ENCODE data around the gene MS4A18.

Gene MS4A18

GRCh38 chr11:60744114-60744513, 19.6 kb downstream of the MS4A18 start:
- no peak for TF ChIP-seq FOXM1 (IDR thresholded peaks at IDR 0.05; ENCODE audit: borderline replicate concordance, low read depth)
- no peak for TF ChIP-seq ZBTB7A (IDR thresholded peaks at IDR 0.05; ENCODE audit: low read depth)
- TF ChIP-seq TEAD4 (IDR thresholded peaks at IDR 0.05) = no peak
- TF ChIP-seq EGR1 (IDR thresholded peaks at IDR 0.05) = no peak
- TF ChIP-seq, protein P1, sequence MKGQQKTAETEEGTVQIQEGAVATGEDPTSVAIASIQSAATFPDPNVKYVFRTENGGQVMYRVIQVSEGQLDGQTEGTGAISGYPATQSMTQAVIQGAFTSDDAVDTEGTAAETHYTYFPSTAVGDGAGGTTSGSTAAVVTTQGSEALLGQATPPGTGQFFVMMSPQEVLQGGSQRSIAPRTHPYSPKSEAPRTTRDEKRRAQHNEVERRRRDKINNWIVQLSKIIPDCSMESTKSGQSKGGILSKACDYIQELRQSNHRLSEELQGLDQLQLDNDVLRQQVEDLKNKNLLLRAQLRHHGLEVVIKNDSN (IDR thresholded peaks at IDR 0.05) = no peak
- TF ChIP-seq TCF12 (IDR thresholded peaks at IDR 0.05; ENCODE audit: low read depth) = no peak
- TF ChIP-seq, protein P2, sequence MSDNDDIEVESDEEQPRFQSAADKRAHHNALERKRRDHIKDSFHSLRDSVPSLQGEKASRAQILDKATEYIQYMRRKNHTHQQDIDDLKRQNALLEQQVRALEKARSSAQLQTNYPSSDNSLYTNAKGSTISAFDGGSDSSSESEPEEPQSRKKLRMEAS (IDR thresholded peaks at IDR 0.05) = no peak
- TF ChIP-seq TAF1 (IDR thresholded peaks at IDR 0.05; ENCODE audit: low read depth) = no peak
- no peak for TF ChIP-seq CEBPB (IDR thresholded peaks at IDR 0.05)
- TF ChIP-seq NFIC (IDR thresholded peaks at IDR 0.05) = no peak
- no peak for TF ChIP-seq EP300 (IDR thresholded peaks at IDR 0.05; ENCODE audit: borderline replicate concordance)
- TF ChIP-seq RAD21 (IDR thresholded peaks at IDR 0.05; ENCODE audit: low read depth) = no peak
- no peak for TF ChIP-seq YY1 (IDR thresholded peaks at IDR 0.05; ENCODE audit: low read depth)
- TF ChIP-seq REST (IDR thresholded peaks at IDR 0.05; ENCODE audit: low read depth) = no peak
- TF ChIP-seq CREB1 (IDR thresholded peaks at IDR 0.05; ENCODE audit: low read depth) = no peak

DNA sequence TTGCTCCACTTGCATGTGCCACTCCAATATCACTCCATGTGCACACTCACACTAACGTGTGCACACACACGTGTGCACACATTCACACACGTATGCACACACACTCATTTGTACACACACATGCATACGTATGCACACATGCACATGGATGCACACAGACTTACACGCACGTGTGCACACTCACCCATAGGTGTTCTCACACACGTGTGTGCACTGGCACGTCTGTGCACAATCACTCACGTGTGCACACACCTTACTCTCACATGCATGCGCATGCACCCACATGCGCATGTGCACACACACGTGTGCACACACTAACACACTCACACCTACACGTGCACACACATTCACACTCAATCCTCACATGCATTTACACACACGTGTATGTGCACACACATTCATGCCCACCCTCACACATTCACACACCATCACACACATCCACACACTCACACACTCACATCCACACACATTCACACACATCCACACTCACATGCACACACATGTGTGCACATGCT, 22.9 kb downstream of the MS4A18 start:
- TF ChIP-seq YY1 (IDR thresholded peaks at IDR 0.05; ENCODE audit: low read depth) (no peak), REST (IDR thresholded peaks at IDR 0.05; ENCODE audit: low read depth) (no peak), TCF12 (IDR thresholded peaks at IDR 0.05; ENCODE audit: low read depth) (no peak), CREB1 (IDR thresholded peaks at IDR 0.05; ENCODE audit: low read depth) (no peak)
- TF ChIP-seq, protein P1 (IDR thresholded peaks at IDR 0.05) = no peak

DNA sequence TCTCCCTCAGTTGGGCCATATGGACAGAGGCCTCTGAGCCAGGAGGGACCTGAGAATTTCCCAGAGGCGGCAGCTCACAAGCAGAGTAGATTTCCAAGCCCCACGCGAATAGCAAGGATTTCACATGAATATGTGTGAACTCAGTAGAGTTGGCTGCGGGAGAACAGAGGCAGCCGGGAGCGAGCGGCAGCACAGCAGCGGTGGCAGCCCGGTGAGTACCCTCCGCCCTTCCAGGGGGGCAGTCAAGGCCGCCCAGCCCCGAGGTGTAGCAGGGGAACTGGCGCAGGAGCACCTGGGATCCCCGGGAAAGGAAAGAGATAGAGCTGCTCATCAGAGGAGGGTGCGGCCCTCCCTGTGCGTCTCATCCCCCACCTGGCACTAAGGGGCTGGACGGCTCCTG, 23.7 kb downstream of the MS4A18 start:
- TF ChIP-seq, protein P1 (IDR thresholded peaks at IDR 0.05) = no peak
- TF ChIP-seq ZBTB7A (IDR thresholded peaks at IDR 0.05; ENCODE audit: low read depth) (no peak), REST (IDR thresholded peaks at IDR 0.05; ENCODE audit: low read depth) (no peak), RAD21 (IDR thresholded peaks at IDR 0.05; ENCODE audit: low read depth) (no peak), TCF12 (IDR thresholded peaks at IDR 0.05; ENCODE audit: low read depth) (no peak), CEBPB (IDR thresholded peaks at IDR 0.05) (no peak), TEAD4 (IDR thresholded peaks at IDR 0.05) (no peak), FOXM1 (IDR thresholded peaks at IDR 0.05; ENCODE audit: borderline replicate concordance, low read depth) (no peak), TAF1 (IDR thresholded peaks at IDR 0.05; ENCODE audit: low read depth) (no peak), EP300 (IDR thresholded peaks at IDR 0.05; ENCODE audit: borderline replicate concordance) (no peak), EGR1 (IDR thresholded peaks at IDR 0.05) (no peak), NFIC (IDR thresholded peaks at IDR 0.05) (no peak), CREB1 (IDR thresholded peaks at IDR 0.05; ENCODE audit: low read depth) (no peak), YY1 (IDR thresholded peaks at IDR 0.05; ENCODE audit: low read depth) (no peak)

- no peak for TF ChIP-seq CREB1 (IDR thresholded peaks at IDR 0.05; ENCODE audit: low read depth)
Measured at GRCh38 chr11:60748821-60749220, 24.3 kb downstream of the MS4A18 start.

DNA sequence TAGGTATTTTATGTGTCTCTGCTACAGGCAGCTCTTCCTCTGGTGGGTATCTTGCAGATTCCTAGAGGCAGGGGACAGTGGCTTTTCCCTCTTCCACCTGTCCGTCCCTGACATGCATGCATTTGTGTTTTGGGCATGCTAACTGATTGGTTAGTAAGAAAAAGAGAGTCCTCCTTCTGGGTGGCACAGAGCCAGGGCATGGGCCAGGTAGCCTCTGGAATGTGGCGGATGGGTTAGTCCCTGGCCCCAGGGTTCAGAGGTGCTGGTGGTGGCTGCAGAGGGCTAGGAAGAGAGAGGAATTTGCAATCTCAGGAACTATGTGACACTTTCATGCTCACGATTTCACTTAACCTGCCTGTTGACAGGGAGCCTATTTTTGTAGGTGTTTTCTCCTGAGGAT, 26.4 kb downstream of the MS4A18 start:
- TF ChIP-seq ZBTB7A (IDR thresholded peaks at IDR 0.05; ENCODE audit: low read depth) (no peak), YY1 (IDR thresholded peaks at IDR 0.05; ENCODE audit: low read depth) (no peak), CEBPB (IDR thresholded peaks at IDR 0.05) (no peak), EP300 (IDR thresholded peaks at IDR 0.05; ENCODE audit: borderline replicate concordance) (no peak), CREB1 (IDR thresholded peaks at IDR 0.05; ENCODE audit: low read depth) (no peak), TEAD4 (IDR thresholded peaks at IDR 0.05) (no peak)

Measured in Ishikawa (cell line).